Liver (tissue), 9 donors: ENCODE results near the gene PHF2. TPM values are rescaled to one million over a fixed set of nuclear protein-coding genes. Genes with fewer than 3 reads are reported as not detected.

Source experiments
- DNase-seq: peaks from one replicate; pipeline ENCODE4 v3.0.0-alpha.2; 2017; ENCODE audit warnings: low spot score
- H3K27ac ChIP-seq, 2 donors: one replicate each; pipeline ENCODE4 v1.7.0; 2013; ENCODE audit warnings: inconsistent platforms in 2 of 2, low read length in 2 of 2, control low read depth in 1 of 2, low read depth in 1 of 2, mild to moderate bottlenecking in 1 of 2
- H3K27me3 ChIP-seq, 4 donors: one replicate each; pipeline versions ENCODE4 v1.6.1 to v1.7.0; 2013; ENCODE audit warnings: low read length in 3 of 4, inconsistent platforms in 1 of 4, mild to moderate bottlenecking in 1 of 4, moderate library complexity in 1 of 4; ENCODE audit not compliant: control insufficient read depth in 4 of 4, insufficient read depth in 4 of 4
- H3K36me3 ChIP-seq, 4 donors: one replicate each; pipeline versions ENCODE4 v1.6.1 to v1.7.0; 2013; ENCODE audit warnings: low read length in 3 of 4, mild to moderate bottlenecking in 3 of 4, low read depth in 1 of 4, moderate library complexity in 1 of 4; ENCODE audit not compliant: control insufficient read depth in 4 of 4, insufficient read depth in 3 of 4
- H3K4me1 ChIP-seq, 4 donors: one replicate each; pipeline versions ENCODE4 v1.6.1 to v1.7.0; 2013; ENCODE audit warnings: low read length in 3 of 4, mild to moderate bottlenecking in 3 of 4, moderate library complexity in 1 of 4; ENCODE audit not compliant: control insufficient read depth in 4 of 4, insufficient read depth in 4 of 4
- H3K4me3 ChIP-seq, 3 donors: one replicate each; pipeline versions ENCODE4 v1.6.1 to v1.7.0; 2013; ENCODE audit warnings: low read length in 3 of 3, control low read depth in 1 of 3, low read depth in 1 of 3, mild to moderate bottlenecking in 1 of 3
- H3K9ac ChIP-seq, 2 donors: one replicate each; pipeline ENCODE4 v1.7.0; 2013; ENCODE audit warnings: low read length in 2 of 2, mild to moderate bottlenecking in 2 of 2, moderate library complexity in 2 of 2, control low read depth in 1 of 2, low read depth in 1 of 2
- H3K9me3 ChIP-seq, 4 donors: one replicate each; pipeline versions ENCODE4 v1.6.1 to v1.7.0; 2013; ENCODE audit warnings: low read length in 3 of 4; ENCODE audit not compliant: control insufficient read depth in 4 of 4
- EGR1 ChIP-seq, 2 donors: IDR thresholded peaks; 2 replicates each; pipeline ENCODE4 v1.6.1; 2016 to 2018; ENCODE audit warnings: antibody characterized with exemption in 2 of 2, low read depth in 2 of 2
- FOXA2 ChIP-seq: IDR thresholded peaks from 2 replicates; pipeline ENCODE4 v1.6.1; 2016; ENCODE audit warnings: antibody characterized with exemption
- GABPA ChIP-seq, 2 donors: IDR thresholded peaks in 1 of 2; conservative IDR thresholded peaks in 1 of 2; 2 replicates each; pipeline ENCODE4 v1.6.1; 2016; ENCODE audit warnings: antibody characterized with exemption in 2 of 2, mild to moderate bottlenecking in 1 of 2, moderate library complexity in 1 of 2
- HNF4A ChIP-seq, 2 donors: conservative IDR thresholded peaks; 2 replicates each; pipeline ENCODE4 v1.6.1; 2016; ENCODE audit warnings: antibody characterized with exemption in 2 of 2, mild to moderate bottlenecking in 2 of 2
- HNF4G ChIP-seq: IDR thresholded peaks from 2 replicates; pipeline ENCODE4 v1.6.1; 2016; ENCODE audit warnings: antibody characterized with exemption
- JUND ChIP-seq, 2 donors: IDR thresholded peaks; 2 replicates each; pipeline ENCODE4 v1.6.1; 2016; ENCODE audit warnings: antibody characterized with exemption in 2 of 2
- RAD21 ChIP-seq, 2 donors: IDR thresholded peaks; 2 replicates each; pipeline ENCODE4 v1.6.1; 2016; ENCODE audit warnings: antibody characterized with exemption in 2 of 2, mild to moderate bottlenecking in 2 of 2
- RXRA ChIP-seq, 2 donors: IDR thresholded peaks; 2 replicates each; pipeline ENCODE4 v1.6.1; 2017 to 2018; ENCODE audit warnings: antibody characterized with exemption in 2 of 2, mild to moderate bottlenecking in 1 of 2
- SP1 ChIP-seq: IDR thresholded peaks from 2 replicates; pipeline ENCODE4 v1.6.1; 2018; ENCODE audit warnings: antibody characterized with exemption, mild to moderate bottlenecking
- TAF1 ChIP-seq: conservative IDR thresholded peaks from 2 replicates; pipeline ENCODE4 v1.6.1; 2016; ENCODE audit warnings: antibody characterized with exemption, mild to moderate bottlenecking
- WGBS: extraction: QIAGEN DNeasy Blood & Tissue Kit; methylation state at CpG from one replicate; pipeline ENCODE4 v1.1.7; 2013; 5-methylcytosine and 5-hydroxymethylcytosine counted together
- polyA plus RNA-seq, 2 donors: library from polyadenylated mRNA; stranded (reverse) in 1 of 2; unstranded in 1 of 2; fragments of 200-250 nt in 1 of 2; fragments of >200 nt in 1 of 2; fragmentation: Nextera tagmentation in 1 of 2; extraction: Ambion mirVana in 1 of 2; gene quantifications; one replicate each; pipeline versions ENCODE4 v1.2.1 to v1.2.3, GENCODE V29; 2013 to 2015
- total RNA-seq, 2 donors: library from RNA; depleted of rRNA; stranded (reverse); fragments of >200 nt; gene quantifications; one replicate each; pipeline ENCODE4 v1.2.3, GENCODE V29; 2014
- TF ChIP-seq, protein P1 (sequence below): IDR thresholded peaks from 2 replicates; pipeline ENCODE4 v1.6.1; 2016; ENCODE audit warnings: antibody characterized with exemption
- TF ChIP-seq, protein P2 (sequence below): IDR thresholded peaks from 2 replicates; pipeline ENCODE4 v1.6.1; 2016; ENCODE audit warnings: antibody characterized with exemption
- TF ChIP-seq, protein P3 (sequence below): IDR thresholded peaks from 2 replicates; pipeline ENCODE4 v1.6.1; 2016; ENCODE audit warnings: antibody characterized with exemption
- TF ChIP-seq, protein P4 (sequence below): fragments of 150-350 bp; IDR thresholded peaks from 2 replicates; pipeline ENCODE4 v1.5.1; 2017; ENCODE audit warnings: improper control_type of control experiment, low read depth, low read length; ENCODE audit not compliant: missing input control
- donor health status: healthy.
- donor health status: healthy.
- donor health status: healthy.
- donor health status: healthy.
- donor health status: healthy.

The PHF2 gene
- total and polyA plus RNA-seq, 4 donors = 2.3 to 8.6 (median 6.7) TPM

GRCh38 chr9:93679536-93680442, 103.4 kb downstream of the PHF2 start:
- Histone ChIP-seq H3K27me3 (no peaks in the 10 kb centered on the region), H3K36me3 (peaks cover 5 to 33% (median 8%) of the 10 kb centered on the region in 4 donors), H3K27ac (no peak overlapping the region), H3K9me3 (no peaks in the 10 kb centered on the region), H3K4me1 (peaks cover 0 to 9% (median 0%) of the 10 kb centered on the region in 4 donors), H3K9ac (no peak overlapping the region), H3K4me3 (no peak overlapping the region)
- TF ChIP-seq TAF1 (no peak), HNF4A (conservative IDR thresholded peaks at IDR 0.05) (no peak), JUND (IDR thresholded peaks at IDR 0.05) (no peak), HNF4G (no peak), SP1 (no peak), EGR1 (IDR thresholded peaks at IDR 0.05; ENCODE audit: low read depth in 2 of 2) (no peak), GABPA (IDR thresholded peaks at IDR 0.05 in 1 of 2, conservative IDR thresholded peaks at IDR 0.05 in 1 of 2) (no peak)
- TF ChIP-seq, protein P1, sequence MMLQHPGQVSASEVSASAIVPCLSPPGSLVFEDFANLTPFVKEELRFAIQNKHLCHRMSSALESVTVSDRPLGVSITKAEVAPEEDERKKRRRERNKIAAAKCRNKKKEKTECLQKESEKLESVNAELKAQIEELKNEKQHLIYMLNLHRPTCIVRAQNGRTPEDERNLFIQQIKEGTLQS = no peak
- TF ChIP-seq, protein P2, sequence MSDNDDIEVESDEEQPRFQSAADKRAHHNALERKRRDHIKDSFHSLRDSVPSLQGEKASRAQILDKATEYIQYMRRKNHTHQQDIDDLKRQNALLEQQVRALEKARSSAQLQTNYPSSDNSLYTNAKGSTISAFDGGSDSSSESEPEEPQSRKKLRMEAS = no peak
- TF ChIP-seq, protein P3, sequence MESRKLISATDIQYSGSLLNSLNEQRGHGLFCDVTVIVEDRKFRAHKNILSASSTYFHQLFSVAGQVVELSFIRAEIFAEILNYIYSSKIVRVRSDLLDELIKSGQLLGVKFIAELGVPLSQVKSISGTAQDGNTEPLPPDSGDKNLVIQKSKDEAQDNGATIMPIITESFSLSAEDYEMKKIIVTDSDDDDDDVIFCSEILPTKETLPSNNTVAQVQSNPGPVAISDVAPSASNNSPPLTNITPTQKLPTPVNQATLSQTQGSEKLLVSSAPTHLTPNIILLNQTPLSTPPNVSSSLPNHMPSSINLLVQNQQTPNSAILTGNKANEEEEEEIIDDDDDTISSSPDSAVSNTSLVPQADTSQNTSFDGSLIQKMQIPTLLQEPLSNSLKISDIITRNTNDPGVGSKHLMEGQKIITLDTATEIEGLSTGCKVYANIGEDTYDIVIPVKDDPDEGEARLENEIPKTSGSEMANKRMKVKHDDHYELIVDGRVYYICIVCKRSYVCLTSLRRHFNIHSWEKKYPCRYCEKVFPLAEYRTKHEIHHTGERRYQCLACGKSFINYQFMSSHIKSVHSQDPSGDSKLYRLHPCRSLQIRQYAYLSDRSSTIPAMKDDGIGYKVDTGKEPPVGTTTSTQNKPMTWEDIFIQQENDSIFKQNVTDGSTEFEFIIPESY = no peak
- TF ChIP-seq, protein P4, sequence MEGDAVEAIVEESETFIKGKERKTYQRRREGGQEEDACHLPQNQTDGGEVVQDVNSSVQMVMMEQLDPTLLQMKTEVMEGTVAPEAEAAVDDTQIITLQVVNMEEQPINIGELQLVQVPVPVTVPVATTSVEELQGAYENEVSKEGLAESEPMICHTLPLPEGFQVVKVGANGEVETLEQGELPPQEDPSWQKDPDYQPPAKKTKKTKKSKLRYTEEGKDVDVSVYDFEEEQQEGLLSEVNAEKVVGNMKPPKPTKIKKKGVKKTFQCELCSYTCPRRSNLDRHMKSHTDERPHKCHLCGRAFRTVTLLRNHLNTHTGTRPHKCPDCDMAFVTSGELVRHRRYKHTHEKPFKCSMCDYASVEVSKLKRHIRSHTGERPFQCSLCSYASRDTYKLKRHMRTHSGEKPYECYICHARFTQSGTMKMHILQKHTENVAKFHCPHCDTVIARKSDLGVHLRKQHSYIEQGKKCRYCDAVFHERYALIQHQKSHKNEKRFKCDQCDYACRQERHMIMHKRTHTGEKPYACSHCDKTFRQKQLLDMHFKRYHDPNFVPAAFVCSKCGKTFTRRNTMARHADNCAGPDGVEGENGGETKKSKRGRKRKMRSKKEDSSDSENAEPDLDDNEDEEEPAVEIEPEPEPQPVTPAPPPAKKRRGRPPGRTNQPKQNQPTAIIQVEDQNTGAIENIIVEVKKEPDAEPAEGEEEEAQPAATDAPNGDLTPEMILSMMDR = no peak
- DNase-seq = peak; percentile 28
- 80% methylated on average over 18 of the region's 18 CpGs for WGBS

GRCh38 chr9:93680443-93681268, 104.3 kb downstream of the PHF2 start:
- H3K4me3 ChIP-seq = no peak overlapping the region
- no peaks in the 10 kb centered on the region for H3K9me3 ChIP-seq
- no peak overlapping the region for H3K9ac ChIP-seq
- WGBS = 76% methylated on average over 16 of the region's 16 CpGs
- no peak overlapping the region for H3K27ac ChIP-seq
- H3K36me3 ChIP-seq = peaks cover 5 to 27% (median 7%) of the 10 kb centered on the region in 4 donors
- no peaks in the 10 kb centered on the region for H3K27me3 ChIP-seq
- DNase-seq = peak; percentile 26
- peaks cover 0 to 9% (median 0%) of the 10 kb centered on the region in 4 donors for H3K4me1 ChIP-seq
- TF ChIP-seq, protein P3 = no peak
- TF ChIP-seq, protein P1 = no peak
- TF ChIP-seq HNF4G (no peak), GABPA (IDR thresholded peaks at IDR 0.05 in 1 of 2, conservative IDR thresholded peaks at IDR 0.05 in 1 of 2) (no peak), JUND (IDR thresholded peaks at IDR 0.05) (no peak), RAD21 (IDR thresholded peaks at IDR 0.05) (no peak), RXRA (IDR thresholded peaks at IDR 0.05) (no peak), FOXA2 (no peak), TAF1 (no peak)
- TF ChIP-seq, protein P2 = no peak
- TF ChIP-seq, protein P4 = no peak
